Hepatocyte (in vitro differentiated cells): ENCODE results near the gene DHRS3.

Experiments used
- EZH2phosphoT487 ChIP-seq: fragments of 200-600 bp; sonication (generic); IDR thresholded peaks from one replicate; pipeline ENCODE4 v1.6.1; 2018; ENCODE audit warnings: antibody characterized with exemption, mild to moderate bottlenecking, low read depth, moderate library complexity; ENCODE audit not compliant: unreplicated experiment, severe bottlenecking
- TF ChIP-seq, protein P1 (sequence below): fragments of 200-600 bp; sonication (generic); IDR thresholded peaks from 2 replicates; pipeline ENCODE4 v1.5.1; 2016; ENCODE audit warnings: antibody characterized with exemption, mild to moderate bottlenecking; ENCODE audit not compliant: poor library complexity

DNA sequence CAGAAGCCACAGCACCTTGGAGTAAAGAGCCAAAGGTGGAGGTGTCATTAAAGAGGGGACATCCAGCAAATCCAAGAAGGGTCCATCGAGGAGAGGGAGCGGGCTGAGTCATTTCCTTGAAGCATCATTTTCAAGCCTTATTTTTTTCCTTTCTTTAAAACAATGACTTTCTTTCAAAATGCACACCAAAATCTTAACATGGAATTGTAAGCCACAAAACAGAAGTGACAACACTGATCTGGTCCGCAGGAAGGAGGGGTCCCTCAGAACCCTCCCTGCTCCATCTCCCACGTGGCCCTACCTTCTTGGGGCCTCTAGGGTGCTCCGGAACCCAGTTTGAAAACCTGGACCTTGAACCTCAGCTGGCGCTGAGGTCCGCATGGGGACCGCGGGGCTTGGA lies 14.8 kb downstream of the DHRS3 start:
- TF ChIP-seq, protein P1, sequence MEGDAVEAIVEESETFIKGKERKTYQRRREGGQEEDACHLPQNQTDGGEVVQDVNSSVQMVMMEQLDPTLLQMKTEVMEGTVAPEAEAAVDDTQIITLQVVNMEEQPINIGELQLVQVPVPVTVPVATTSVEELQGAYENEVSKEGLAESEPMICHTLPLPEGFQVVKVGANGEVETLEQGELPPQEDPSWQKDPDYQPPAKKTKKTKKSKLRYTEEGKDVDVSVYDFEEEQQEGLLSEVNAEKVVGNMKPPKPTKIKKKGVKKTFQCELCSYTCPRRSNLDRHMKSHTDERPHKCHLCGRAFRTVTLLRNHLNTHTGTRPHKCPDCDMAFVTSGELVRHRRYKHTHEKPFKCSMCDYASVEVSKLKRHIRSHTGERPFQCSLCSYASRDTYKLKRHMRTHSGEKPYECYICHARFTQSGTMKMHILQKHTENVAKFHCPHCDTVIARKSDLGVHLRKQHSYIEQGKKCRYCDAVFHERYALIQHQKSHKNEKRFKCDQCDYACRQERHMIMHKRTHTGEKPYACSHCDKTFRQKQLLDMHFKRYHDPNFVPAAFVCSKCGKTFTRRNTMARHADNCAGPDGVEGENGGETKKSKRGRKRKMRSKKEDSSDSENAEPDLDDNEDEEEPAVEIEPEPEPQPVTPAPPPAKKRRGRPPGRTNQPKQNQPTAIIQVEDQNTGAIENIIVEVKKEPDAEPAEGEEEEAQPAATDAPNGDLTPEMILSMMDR: no peak
- TF ChIP-seq EZH2phosphoT487: no peak
